Measurements from ENCODE around the gene DPYSL3.

DNA sequence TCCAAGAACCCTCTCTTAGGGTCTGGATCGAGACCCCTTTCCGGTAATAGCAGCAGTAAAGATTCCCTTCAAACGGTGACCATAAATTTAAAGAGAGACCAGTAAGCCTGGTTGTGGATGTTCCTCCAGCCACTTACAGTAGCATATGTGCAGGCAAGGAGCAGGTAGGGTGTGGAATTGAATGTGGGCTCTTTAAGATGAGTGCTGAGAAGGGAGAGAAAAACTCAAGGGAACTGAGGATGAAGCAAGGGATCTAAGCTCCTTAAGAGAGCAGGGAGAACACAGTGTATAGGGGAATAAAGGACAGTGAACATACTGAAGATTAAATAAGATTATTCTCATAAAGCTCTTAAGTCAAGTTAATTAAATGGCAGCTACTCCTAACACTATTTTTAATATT, 51.3 kb downstream of the DPYSL3 start:
- TF ChIP-seq, protein P1, sequence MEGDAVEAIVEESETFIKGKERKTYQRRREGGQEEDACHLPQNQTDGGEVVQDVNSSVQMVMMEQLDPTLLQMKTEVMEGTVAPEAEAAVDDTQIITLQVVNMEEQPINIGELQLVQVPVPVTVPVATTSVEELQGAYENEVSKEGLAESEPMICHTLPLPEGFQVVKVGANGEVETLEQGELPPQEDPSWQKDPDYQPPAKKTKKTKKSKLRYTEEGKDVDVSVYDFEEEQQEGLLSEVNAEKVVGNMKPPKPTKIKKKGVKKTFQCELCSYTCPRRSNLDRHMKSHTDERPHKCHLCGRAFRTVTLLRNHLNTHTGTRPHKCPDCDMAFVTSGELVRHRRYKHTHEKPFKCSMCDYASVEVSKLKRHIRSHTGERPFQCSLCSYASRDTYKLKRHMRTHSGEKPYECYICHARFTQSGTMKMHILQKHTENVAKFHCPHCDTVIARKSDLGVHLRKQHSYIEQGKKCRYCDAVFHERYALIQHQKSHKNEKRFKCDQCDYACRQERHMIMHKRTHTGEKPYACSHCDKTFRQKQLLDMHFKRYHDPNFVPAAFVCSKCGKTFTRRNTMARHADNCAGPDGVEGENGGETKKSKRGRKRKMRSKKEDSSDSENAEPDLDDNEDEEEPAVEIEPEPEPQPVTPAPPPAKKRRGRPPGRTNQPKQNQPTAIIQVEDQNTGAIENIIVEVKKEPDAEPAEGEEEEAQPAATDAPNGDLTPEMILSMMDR (IDR thresholded peaks at IDR 0.05) = no peak
- TF ChIP-seq POLR2A (IDR thresholded peaks at IDR 0.05) = no peak
